T-helper 1 cell treated with Interleukin-12 subunit alpha and Interleukin-12 subunit beta and Interleukin-4 antibody, amounts not matched to agents 30 ng/mL and 1 ng/mL, for 36 hours (primary cell): ENCODE results near the gene HIBADH. TPM values are rescaled to one million over a fixed set of nuclear protein-coding genes. Genes with fewer than 3 reads are reported as not detected.
"Not testable (repeated sequence)": the region's sequence is repeated elsewhere in the genome, so short reads cannot be mapped to it uniquely, and the experiment has no call there.

Experiments used
- intact Hi-C: fragments of 100-400 bp; cut with micrococcal nuclease; formaldehyde crosslinking; loops from one replicate; pipeline ENCODE4 v1.15.1; 2024
- total RNA-seq: library from RNA; stranded (reverse); gene quantifications from 2 replicates; pipeline ENCODE4 v1.2.3, GENCODE V29; 2022

The HIBADH gene
- total RNA-seq, 1 donor from 2014 or later = 11.5 TPM

DNA sequence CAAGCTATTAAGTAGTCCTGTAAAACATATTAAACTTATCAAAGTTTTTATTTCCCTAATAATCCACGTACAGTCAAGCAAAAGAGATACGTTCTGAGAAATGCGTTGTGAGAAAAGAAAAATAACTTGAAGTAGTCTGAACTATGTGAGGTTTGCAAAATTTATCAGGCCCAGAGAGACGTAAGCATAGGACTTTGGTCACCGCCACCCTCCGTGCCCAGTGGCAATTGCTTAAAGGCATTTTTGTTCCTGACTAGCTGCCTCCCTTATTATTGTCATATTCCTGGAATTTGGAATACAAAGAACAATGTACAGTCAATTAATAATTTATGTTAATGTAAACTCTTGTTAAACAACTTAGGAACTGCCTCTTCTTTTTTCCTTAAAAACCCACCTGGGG lies 22.8 kb downstream of the HIBADH start:
- intact Hi-C loops = no loop called here

DNA sequence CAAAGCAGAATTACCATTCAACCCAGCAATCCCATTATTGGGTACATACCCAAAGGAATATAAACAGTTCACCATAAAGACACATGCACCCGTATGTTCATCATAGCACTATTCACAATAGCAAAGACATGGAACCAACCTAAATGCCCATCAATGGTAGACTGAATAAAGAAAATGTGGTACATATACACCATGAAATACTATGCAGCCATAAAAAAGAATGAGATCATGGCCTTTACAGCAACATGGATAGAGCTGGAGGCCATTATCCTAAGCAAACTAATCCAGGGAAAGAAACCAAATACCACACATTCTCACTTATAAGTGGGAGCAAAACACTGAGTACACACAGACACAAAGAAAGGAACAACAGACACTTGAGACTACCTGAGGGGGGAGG lies 23.6 kb downstream of the HIBADH start:
- intact Hi-C loops = not testable (repeated sequence)

DNA sequence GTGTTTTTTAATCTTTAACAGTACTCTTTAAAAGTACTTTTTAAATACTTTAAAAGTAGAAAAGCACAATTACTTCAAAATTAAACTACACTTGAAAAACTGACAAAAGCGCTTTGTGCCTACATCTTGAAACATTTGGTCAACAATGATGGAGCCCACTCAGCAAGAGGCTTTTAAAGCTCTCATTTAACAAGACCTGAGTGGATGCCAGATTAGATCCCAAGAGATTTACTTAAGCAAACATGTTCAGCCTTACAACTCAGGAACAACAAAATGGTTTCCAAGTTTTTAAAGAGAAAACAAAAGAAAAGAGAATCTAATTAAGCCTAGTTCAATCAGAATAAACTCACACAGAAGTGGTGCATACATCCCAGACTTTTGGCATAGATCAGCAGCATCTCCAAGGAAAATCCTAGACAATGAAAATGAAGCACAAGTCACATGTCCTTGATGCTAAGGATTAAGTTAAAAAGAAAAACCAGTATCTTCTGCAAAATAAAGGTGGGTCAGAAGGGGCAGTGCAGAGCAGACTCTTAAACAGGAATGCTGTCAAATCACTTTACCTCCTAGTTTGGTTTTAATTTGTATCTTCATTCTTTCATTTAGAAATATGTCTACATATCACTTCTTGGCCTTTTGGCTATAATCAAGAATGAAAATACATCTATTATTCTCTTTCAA lies 26.2 kb downstream of the HIBADH start:
- intact Hi-C loops = no loop called here

DNA sequence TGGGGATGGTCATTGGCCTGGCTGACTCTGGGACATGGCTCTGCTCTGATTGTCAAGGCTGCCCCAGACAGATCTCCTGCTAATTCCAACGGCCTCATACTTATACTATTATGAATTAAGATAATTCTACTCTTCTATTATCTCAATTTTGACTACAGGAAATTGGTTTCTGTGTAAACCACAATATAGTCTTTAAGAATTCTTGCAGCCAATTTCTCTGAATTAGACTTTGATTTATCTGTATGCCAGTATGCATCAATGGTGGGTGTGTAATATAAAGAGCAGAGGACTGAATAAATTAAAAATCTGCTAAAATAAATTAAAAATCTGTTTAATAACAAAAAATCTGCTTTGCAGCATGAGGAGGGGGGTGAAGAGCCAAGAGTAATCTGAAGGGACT lies 27.0 kb downstream of the HIBADH start:
- intact Hi-C loops = no loop called here

DNA sequence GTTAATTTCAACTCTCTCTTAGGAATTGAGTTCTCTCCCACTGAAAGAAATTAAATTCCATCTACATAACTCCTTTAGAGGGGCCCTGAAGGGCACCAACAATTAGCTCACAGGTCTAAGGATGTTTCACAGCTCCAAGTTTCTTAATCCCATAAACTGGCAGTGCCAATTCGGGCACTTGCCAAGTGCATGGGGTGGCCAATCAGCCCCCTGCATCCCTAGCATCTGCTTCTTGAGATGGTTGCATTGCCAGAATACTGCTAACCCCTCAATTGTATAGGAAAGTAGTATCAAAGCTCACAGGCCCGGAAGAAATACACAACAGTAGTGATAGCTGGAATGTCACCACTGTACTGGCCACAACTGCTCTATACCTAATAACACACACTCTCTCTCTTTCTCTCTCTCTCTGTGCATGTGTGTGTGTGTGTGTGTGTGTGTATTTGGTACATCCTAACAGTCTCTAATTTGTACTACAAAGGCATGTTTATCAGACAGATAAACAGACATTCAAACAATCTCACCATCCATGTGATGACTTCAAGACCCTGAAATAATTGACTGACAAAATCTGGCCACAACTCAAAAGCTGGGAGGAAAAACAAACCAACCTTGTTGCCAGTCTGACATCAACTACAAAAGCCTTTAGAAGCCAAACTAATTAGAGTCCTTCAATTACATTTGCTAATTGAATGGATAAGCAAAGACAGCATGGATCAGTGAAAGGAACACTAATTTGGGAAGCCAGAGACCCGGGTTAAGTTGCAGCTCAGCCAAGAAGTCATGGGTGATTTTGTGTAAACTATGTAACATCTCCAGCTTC lies 27.8 kb downstream of the HIBADH start:
- intact Hi-C loops = no loop called here

DNA sequence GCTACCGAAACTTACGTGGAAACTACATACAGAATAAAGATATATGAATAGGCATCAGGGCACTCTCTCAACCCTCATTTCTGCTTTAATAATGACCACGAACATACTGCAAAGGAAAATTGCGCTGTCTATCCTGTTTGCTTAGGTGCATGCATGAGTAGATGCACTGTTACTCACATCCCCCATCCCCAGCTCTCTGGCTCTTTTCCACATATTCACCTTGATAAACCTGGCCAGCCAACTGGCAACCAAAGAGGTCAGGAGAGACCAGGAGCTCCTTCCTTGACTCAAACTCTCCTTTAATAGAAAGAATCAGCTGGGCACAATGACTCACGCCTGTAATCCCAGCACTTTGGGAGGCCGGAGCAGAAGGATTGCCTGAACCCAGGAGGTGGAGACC lies 29.6 kb downstream of the HIBADH start:
- intact Hi-C loops = no loop called here

DNA sequence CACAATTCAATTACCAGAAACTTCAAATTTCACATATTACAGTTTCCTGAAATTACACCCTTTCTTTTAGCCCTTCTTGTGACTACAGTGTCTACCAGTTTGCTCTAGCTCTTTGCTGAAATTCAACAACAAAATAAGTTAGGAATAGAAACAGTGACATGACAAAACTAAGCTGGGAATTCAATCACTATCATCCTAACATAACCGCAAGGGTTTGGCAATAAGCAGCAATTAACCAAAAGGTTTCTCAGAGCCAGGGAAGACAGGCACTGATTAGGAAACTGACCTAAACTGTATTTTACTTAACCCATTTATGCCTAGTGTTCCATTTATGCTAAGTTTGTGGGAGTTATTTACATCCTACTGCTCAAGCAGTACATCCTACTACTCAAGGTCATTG lies 31.3 kb downstream of the HIBADH start:
- intact Hi-C loops = no loop called here

DNA sequence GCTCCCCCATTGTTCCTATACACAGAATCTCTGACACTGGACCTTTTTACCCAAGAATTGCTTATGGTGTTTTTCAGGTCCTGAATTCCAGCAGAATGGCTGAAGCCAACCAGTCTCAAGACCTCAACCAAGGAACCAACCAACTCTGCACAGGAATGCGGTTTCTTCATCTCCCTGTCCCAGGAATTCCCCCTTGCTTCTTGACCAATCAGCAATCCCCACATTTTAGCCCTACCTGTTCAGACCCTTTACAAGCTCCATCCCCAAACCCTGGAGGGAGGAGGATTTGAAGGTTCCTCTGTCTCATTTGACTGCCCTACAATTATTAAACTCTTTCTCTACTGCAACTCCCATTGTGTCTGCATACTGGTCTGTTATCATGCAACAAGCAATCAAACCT lies 35.5 kb downstream of the HIBADH start:
- intact Hi-C loops = no loop called here

DNA sequence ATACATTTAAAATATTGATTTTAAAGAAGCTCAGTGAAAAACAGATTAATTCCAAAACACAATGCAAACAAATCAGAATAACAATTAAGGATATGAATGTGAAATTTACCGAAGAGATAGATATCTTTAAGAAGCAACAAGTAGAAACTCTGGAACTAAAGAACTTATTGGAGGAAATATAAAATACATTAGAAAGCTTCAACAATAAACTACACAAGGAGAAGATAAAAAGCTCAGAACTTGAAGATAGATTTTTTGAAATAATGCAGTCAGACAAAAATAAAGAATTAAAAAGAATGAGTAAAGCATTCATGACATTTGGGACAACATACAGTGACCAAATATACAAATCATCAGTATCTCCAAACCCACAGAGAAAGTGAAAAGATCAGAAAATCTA lies 43.2 kb downstream of the HIBADH start:
- intact Hi-C loops = no loop called here

DNA sequence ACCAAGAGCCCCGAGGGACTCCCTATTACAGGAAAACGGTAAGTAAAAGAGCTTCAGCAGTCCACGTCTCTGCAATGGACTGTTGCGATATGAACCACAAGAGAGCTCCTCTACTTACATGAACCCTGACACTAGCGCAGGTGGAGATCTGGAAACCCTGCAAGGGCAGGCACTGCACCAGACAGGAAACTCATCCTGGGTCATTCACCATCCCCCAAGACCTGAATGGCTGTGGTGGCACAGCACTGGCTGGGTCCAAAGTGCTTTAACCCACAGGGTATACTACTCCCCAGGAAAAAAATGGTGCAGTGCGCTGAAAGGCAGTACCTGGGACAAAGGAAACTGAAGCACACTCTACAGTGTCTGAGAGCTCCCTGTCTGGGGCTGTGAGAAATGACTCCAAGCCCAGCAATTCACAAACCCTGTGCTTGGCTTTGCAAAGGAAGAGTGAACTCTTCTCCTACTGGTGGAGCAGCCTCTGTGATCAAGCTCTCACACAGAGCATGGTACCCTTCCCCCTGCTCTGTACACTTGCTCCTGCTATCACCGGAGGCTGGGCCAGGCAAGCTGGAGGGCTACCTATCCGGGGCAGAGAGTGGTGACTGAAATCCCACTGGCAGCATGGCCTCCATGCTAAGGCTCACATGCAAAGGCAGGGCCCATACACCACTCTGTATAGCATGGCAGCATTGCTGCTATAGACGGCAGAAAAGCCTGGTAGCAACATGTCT lies 44.9 kb downstream of the HIBADH start:
- intact Hi-C loops = no loop called here

DNA sequence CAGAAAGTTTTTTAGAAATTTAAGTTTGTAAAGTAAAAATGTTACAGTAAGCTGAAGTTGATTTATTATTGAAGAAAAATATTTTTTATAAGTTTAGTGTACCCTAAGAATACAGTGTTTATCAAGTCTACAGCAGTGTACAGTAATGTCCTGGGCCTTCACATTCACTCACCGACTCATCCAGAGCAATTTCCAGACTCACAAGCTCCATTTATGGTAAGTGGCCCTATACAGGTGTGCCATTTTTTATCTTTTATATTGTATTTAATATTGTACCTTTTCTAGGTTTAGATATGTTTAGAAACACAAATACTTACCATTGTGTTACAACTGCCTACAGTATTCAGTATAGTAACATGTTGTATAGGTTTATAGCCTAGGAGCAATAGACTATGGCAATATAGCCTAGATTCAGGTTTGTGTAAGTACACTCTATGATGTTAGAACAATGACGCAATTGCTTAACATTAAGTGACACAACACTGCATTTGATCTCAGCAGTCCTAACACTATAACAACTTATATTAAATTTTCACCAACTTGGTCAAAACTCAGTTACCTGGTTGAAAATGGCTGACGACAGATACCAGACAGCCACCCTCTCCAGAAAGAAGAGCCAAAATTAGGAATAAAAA lies 45.7 kb downstream of the HIBADH start:
- intact Hi-C loops = no loop called here

DNA sequence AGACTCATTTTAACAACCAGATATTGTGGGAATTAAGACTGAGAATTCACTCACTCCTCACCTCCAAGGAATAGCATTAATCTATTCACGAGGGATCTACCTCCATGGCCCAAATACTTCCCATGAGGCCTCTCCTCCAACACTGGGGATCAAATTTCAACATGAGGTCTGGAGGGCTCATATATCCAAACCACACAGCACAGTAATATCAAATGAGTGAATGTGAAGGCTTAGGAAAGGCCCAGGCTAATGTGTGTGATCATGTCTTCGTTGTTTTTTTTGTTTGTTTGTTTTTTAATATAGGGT lies 46.5 kb downstream of the HIBADH start:
- intact Hi-C loops = no loop called here

DNA sequence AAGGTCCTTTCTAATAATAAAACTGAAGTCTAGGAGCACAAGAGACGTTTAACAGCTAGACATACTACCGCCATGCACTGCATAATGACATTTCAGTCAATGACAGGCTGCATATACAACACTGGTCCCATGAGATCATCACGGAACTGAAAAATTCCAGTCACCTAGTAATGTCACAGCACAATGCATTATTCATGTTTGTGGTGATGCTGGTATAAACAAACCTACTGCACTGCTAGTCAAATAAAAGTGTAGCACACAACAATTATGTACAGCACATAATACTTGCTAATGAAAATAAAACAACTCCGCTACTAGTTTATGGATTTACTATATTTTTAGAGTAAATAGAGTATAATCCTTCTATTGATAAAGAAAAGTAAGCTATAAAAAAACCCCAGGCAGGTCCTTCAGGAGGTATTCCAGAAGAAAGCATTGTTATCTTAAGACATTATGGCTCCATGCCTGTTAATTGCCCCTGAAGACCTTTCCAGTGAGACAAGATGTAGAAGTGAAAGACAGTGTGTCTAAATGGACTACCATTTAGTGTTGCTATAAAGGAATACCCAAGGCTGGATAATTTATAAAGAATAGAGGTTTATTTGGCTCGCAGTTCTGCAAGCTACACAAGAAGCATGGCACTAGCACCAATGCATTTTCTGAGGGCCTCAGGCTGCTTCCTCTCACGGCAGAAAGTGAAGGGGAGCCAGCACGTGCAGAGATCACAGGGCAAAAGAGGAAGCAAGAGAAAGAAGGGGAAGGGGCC lies 47.1 kb downstream of the HIBADH start:
- intact Hi-C loops = no loop called here

DNA sequence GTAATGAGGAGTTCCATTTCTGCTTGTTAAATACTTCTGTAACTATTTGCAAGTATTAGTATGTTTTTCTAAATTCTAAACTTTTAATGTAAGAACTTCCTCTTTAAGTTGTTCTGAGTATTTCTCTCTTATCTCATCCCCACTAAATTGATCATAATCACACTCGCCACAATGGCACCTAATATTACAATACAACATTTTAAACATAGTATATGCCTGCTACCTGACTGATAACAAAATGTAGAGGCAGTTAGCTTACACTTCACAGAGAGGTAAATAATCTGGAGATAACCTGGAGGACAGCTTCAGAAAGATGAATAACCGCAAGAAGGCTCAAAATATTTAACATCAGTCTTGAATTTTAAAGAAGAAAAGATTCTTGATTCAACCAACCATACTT lies 48.6 kb downstream of the HIBADH start:
- intact Hi-C loops = no loop called here

DNA sequence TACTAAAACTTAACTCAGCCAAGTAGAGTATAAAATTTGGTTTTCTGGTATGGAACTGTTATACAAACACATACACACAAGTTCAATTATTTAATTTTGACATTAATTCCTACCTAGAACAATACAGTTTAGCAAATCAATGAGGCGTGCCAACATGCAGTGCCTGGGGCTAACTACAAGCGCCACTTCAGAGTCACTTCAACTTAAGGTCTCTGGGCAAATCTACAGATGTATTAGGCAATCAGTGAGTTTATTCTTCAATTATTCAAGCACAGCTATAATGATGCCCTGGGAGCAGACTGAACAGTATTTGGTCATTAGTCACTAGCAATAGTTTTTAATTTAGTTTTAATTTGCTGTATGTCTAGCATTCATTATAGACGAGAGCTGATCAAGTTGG lies 51.6 kb downstream of the HIBADH start:
- intact Hi-C loops = no loop called here

DNA sequence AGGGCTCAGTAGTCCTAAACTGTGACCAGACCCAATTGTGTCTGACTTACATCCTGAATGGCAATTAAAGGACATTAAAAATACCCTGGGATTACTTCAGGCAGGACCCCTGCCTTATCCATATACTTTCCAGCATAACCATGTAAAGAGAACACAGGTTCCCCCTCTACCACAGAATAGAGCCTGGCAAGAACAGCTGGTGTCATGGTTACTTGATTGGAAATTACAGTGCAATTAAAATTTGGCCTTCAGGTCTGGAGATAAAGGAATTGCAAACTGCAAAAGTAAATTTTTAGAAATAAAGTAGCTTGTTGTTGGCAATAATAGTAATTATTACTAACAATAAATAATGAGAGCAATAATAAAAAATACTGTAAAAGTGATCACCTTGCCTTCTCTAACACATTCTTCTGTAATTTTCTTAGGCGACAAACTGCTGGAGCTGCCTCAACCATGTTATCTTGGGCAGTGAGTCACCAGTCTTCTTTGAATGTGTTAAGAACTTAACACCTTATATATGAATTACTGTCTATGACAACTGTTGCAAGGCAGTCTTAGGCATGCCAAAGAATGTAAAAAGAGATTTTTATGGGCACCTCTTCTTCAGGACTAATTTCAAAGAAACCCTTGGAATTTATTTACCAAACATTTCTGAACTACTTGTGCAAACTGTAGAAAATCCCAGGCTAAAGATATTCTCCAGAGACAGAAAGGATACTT lies 53.7 kb downstream of the HIBADH start:
- intact Hi-C loops = no loop called here

DNA sequence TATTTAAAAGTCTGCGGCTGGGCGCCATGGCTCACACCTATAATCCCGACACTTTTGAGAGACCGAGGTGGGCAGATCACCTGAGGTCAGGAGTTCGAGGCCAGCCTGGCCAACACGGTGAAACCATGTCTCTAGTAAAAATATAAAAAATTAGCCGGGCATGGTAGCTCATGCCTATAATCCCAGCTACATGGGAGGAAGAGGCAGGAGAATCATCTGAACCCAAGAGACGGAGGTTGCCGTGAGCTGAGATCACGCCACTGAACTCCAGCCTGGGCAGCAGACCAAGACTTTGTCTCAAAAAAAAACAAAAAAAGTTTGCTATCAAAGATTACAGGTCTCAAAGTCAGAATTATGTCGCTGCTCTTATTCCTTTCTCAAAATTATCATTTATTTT lies 55.5 kb downstream of the HIBADH start:
- intact Hi-C loops = no loop called here

DNA sequence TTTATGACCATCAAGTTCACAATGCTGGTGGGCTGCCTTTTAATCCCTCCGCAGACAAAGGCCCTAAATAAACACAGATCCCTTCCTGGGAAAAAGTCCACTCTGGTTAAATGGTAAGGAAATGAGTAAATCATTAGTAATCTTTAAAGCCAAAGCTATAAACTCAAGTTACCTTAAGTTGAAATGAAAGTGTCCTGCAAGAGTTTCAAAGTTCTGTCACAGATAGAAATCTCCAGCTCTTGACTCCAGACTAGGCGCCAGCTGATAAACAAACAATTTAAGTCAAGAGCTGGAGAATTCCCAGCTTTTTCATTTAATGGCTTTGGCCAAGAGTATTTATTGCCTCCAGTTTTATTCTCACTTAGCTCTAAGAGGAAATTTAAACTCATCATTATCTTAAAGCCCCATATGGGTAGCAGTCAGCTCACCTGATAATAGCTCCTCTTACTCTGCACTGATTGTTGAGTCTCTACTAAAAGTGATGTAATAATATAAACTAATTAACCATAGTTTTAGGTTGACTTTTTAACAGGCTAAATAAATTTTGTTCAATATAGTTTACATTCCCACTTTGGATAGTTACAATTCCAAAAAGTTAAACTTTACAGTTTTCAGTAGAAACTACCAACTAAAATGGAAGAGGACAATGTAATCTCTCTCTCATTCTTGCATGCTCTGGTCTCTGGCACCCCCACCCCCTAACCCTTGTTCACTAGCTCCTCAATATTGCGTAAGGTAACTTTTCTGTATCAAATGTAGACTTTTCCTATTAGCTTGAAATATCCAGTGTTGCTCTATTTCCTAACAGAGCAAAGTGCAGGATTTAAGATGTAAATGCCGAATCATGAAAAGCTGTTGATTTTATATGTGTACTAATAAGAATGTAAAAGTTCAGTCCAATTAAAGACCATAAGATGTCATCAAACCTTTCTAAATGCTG lies 56.1 kb downstream of the HIBADH start:
- intact Hi-C loops = no loop called here

DNA sequence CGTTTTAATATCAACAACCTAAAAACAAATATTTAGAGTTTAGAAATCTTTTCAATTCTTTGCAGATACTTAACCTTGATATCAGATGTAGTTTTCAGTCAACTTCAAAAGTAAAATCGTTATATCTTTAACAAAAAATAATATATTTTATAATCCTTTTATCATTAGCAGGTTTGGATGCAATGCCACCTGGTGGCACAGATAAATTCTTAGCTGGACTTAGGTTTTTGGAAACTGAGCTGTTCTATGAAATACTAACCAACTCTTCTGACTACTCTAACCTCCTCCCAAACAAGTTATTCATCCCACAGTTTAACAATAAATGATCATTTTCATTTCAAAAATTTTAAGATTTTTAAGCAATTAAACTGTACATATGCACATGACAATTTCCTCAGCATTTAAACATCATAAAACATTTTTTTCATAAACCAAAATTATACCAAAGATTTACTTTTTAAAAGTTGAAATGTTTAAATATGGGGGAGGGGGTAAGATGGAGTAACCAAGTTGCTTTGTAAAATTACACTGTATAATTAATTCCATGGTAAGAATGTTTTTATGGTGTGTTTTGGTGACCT lies 56.9 kb downstream of the HIBADH start:
- intact Hi-C loops = no loop called here
